Stomach (tissue), 4 donors: Measurements from ENCODE around the gene PITPNM1.

ENCODE experiments used
- CTCF ChIP-seq, 7 experiments: fragments of 450-650 bp in 4 of 7; fragments of 200-600 bp in 3 of 7; sonication (generic) in 3 of 7; IDR thresholded peaks; one replicate each; pipeline ENCODE4 v1.5.1; 2016 to 2019; ENCODE audit warnings: antibody characterized with exemption in 7 of 7, control low read depth in 2 of 7, mild to moderate bottlenecking in 1 of 7
- POLR2A ChIP-seq, 4 donors: fragments of 450-650 bp; IDR thresholded peaks; one replicate each; pipeline ENCODE4 v1.6.1; 2016; ENCODE audit warnings: antibody characterized with exemption in 4 of 4, control low read depth in 2 of 4, mild to moderate bottlenecking in 1 of 4, moderate library complexity in 1 of 4

GRCh38 chr11:67445515-67445914, 59.6 kb downstream of the PITPNM1 start:
- TF ChIP-seq CTCF (IDR thresholded peaks at IDR 0.05) (no peak), POLR2A (IDR thresholded peaks at IDR 0.05) (no peak)
